GM10248 (cell line): ENCODE measurements around the gene CTTN.

Source experiments
- CTCF ChIA-PET: fragments of 300-600 bp; sonication (Branson Sonifier 250); formaldehyde crosslinking; extraction: SDS; loops from one replicate; lab custom pipeline; 2021; ENCODE audit warnings: antibody characterized with exemption; lab: Yijun Ruan, JAX
- POLR2A ChIA-PET: fragments of 350-650 bp; sonication (Branson Sonifier 250); formaldehyde crosslinking; extraction: SDS; loops from one replicate; lab custom pipeline; 2020; ENCODE audit warnings: antibody characterized with exemption; lab: Yijun Ruan, JAX
- DNase-seq: peaks from one replicate; pipeline ENCODE4 v3.0.0; 2012; ENCODE audit errors: extremely low spot score
- TF ChIP-seq, protein P1 (sequence below): IDR thresholded peaks from 2 replicates; pipeline ENCODE4 v1.5.1; 2012; ENCODE audit warnings: mild to moderate bottlenecking, low read depth; ENCODE audit errors: extremely low read depth, missing control alignments, control extremely low read depth

The CTTN gene

DNA sequence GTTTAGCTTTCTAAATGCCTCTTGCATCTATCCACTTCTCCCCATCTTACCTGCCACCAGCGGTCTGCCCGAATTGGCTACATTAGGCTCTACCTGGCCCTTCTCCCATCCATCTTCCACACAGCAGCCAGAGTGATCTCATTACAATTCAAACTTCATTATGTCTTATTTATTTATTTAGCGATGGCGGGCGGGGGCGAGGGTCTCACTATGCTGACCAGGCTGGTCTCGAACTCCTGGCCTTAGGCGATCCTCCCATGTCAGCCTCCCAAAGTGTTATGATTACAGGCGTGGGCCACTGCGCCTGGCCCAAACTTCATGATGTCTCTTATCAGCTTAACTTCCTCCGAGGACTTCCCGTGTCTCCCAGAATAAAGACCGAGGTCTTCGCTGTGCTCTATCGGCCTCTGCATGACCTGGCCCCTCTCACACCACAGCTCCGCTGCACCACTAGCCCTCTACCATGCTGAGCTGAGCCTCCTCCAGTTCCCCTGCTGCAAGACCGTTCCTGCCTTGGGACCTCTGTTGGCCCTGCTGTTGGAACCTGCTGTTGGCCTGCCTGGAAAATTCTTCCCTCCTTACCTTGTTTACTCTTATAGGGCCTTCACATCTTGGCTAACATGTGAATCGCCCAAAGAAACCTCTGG is 870 bp upstream of the CTTN start:
- ChIA-PET POLR2A (no interaction called here), CTCF (interaction anchor here (1.4 kb wide), 1 partner anchor 12 kb away, joined by 3 read pairs; no protein-coding TSS in a partner anchor)
- no peak for DNase-seq
- TF ChIP-seq, protein P1, sequence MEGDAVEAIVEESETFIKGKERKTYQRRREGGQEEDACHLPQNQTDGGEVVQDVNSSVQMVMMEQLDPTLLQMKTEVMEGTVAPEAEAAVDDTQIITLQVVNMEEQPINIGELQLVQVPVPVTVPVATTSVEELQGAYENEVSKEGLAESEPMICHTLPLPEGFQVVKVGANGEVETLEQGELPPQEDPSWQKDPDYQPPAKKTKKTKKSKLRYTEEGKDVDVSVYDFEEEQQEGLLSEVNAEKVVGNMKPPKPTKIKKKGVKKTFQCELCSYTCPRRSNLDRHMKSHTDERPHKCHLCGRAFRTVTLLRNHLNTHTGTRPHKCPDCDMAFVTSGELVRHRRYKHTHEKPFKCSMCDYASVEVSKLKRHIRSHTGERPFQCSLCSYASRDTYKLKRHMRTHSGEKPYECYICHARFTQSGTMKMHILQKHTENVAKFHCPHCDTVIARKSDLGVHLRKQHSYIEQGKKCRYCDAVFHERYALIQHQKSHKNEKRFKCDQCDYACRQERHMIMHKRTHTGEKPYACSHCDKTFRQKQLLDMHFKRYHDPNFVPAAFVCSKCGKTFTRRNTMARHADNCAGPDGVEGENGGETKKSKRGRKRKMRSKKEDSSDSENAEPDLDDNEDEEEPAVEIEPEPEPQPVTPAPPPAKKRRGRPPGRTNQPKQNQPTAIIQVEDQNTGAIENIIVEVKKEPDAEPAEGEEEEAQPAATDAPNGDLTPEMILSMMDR: no peak

DNA sequence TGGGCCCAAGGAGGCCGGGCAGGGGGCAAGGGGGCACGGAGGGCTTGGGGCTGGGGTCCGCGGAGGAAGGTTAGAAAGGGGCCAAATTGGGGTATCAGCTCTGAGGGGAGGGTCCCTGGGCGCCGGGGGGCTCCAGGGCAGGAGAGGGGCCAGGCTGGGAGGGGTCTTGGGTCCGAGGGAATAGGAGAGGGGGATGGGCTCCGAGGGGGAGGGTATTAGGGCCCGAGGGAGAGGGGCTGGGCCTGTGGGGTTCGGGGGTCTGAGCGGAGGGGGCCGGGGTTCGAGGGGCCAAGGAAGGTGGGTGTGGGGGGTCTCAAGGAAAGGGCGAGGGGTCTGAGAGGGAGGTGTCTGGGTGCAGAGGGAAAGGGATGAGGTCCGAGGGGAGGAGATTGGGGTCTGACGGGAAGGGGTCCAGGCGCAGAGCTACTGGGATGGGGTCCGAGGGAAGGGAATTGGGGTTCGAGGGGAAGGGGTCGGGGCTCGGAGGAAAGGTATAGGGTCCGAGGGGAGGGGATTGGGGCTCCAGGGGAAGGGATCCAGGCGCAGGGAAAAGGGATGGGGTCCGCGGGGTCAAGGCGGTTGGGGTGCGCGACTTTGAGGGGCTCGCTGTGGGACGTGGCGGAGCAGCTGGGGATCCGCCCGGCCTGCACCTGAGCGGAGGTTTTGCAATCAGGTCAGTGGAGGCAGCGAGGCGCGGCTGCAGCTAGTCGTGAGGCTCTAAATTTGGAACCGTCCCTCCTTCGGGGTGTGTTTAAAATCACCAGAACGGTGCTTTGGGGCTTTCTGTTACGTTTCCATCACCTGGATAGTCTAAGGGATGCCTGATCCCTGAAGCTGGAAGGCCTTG is 728 bp downstream of the CTTN start:
- DNase-seq: peak; percentile 69
- TF ChIP-seq, protein P1: no peak
- ChIA-PET POLR2A (no interaction called here), CTCF (interaction anchor here (1.2 to 1.4 kb wide), 2 partner anchors 11 to 13 kb away, joined by 3 read pairs; no protein-coding TSS in a partner anchor)

DNA sequence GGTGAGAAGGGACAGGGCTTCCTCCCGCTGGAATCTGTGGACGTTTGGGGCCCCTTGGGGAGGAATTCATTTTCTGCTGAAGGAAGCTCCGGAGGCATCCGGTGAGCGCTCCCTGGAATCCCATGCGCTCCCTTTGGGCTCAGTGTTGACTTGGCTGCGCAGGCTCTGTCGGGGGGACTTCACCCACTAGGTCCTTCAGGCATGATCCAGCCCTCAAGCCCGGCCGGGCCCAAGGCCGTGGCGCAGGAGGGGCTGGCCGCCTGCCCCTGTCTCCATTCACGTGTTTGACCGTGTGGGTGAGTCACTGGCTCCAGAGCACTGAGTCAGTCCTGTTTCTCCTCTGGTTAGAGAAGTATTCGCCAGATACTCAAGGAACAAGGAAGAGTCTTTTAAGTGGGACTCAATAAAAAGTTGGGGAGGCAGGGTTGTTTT is 1.4 kb downstream of the CTTN start:
- TF ChIP-seq, protein P1: no peak
- ChIA-PET CTCF (interaction anchor here (1.2 kb wide), 1 partner anchor 12 kb away, joined by 3 read pairs; no protein-coding TSS in a partner anchor), POLR2A (no interaction called here)
- no peak for DNase-seq

DNA sequence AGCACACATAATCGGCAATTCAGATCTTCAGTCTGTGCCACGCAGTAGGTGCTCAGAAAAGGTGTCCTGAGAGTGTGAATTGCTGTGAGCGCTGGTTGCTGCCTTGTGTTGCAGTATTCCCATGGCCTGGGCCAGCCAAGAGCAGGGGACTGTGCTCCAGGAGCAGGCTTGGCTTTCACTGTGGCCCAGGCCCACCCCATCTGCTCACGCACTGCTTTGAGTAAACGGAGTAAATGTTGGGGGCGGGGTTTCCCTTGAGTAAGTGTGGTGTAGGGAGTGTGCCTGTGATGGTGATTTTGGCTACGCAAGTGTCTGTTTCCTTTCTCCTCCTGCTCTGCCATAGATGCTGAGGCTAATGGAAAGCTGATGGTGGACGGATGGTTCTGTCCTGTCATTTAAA is 2.3 kb downstream of the CTTN start:
- ChIA-PET POLR2A (no interaction called here), CTCF (interaction anchor here (0.7 to 1.2 kb wide), 2 partner anchors 21 to 36 kb away, joined by 3 to 4 read pairs; no protein-coding TSS in a partner anchor)
- no peak for DNase-seq
- TF ChIP-seq, protein P1: no peak

DNA sequence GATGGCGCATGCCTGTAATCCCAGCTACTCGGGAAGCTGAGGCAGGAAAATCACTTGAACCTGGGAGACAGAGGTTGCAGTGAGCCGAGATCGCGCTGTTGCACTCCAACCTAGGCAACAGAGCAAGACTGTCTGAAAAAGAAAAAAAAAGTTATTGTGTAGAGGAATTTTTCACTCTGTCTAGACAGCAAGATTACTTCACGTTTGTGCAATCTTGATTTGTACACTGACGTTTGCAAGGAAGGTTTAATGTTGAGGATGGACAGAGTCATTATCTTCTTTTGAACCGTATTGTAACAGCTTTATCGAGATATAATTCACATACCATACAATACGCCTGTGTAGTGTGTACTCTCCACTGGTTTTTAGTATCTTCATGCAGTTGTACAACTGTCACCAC is 3.7 kb downstream of the CTTN start:
- DNase-seq: no peak
- CTCF ChIA-PET: interaction anchor here (1.2 kb wide), 1 partner anchor 19 kb away, joined by 4 read pairs; no protein-coding TSS in a partner anchor
- POLR2A ChIA-PET: no interaction called here
- TF ChIP-seq, protein P1: no peak

DNA sequence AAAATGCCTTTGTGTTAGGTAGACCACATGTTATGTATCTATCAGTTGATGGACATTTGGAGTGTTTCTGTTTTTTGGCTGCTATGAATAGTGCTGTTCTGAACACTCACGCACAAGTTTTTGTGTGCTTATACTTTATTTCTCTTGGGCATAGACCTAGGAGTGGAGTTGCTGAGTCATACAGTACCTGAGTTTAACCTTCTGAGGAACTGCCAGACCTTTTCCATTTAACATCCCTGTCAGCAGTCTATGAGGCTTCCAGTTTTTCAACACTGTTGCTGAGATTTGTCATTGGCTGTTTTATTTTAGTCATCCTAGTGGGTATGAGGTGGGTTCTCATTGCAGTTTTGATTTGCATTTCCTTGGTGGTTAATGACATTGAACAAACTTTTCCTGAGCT is 4.4 kb downstream of the CTTN start:
- POLR2A ChIA-PET: interaction anchor here (0.7 kb wide), 1 partner anchor 91 kb away, joined by 8 read pairs; no protein-coding TSS in a partner anchor
- TF ChIP-seq, protein P1: no peak
- CTCF ChIA-PET: no interaction called here
- no peak for DNase-seq
